Heart left ventricle (tissue), 13 donors: Measurements from ENCODE around the gene GPRIN3.

ENCODE experiments used
- POLR2A ChIP-seq, 2 donors: fragments of 450-650 bp; IDR thresholded peaks; one replicate each; pipeline ENCODE4 v1.6.1; 2017; ENCODE audit warnings: antibody characterized with exemption in 2 of 2, mild to moderate bottlenecking in 2 of 2, moderate library complexity in 2 of 2
- TF ChIP-seq, protein P1 (sequence below), 12 donors: fragments of 200-600 bp; sonication (generic) in 4 of 12; IDR thresholded peaks; one replicate each; pipeline versions ENCODE4 v1.5.0 to v1.8.0; 2018 to 2022; ENCODE audit warnings: antibody characterized with exemption in 12 of 12, mild to moderate bottlenecking in 5 of 12
- donor health status: ischemic (EF 13 %, LVEDD 7.1; RV severe dilation, severe dysfunction).
- donor health status: DM: no; HTN: yes; CAD: no.
- donor health status: DM: no; HTN: no; CAD: no.
- donor health status: ischemic (EF 25% LVEDD 6.9; RV normal size, moderate dysfunction).
- donor health status: ischemic (EF 25% LVEDD 5.7; RV mildly dilated, moderate dysfunction).
- donor health status: ischemic (EF 35%, LVEDD 5.7; RV mildly dilated, moderate dysfunction).
- donor health status: nonischemic (EF 11% LVEDD 7.7; RV severe dilation, severe dysfunction).
- donor health status: DM: yes; HTN: yes; CAD: no.
- donor health status: PGD.
- donor health status: ischemic (EF 29% LVEDD 5.4; RV normal size, mild dysfunction).
- donor health status: nonischemic (EF 23%, LVEDD 6.1; RV moderate dilation, normal function).

DNA sequence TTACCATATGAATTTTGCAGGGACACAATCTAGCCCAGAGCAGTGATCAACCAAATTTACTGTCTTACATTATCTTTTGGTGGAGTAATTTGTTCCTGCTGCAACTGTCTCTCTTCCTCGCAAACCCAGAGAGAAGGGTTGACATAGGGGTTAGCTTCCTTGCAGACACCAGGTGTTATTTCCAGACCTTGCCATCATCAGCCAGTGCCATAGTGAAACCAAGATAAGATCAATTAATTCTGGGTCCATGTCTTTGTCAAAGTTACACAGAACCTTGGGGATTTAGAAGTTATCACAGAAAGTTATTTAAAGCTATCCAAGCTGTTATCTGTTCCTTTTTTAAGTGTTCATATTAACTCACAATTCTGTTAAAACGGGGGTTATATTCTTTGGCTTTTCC lies 23.6 kb upstream of the GPRIN3 start:
- TF ChIP-seq, protein P1, sequence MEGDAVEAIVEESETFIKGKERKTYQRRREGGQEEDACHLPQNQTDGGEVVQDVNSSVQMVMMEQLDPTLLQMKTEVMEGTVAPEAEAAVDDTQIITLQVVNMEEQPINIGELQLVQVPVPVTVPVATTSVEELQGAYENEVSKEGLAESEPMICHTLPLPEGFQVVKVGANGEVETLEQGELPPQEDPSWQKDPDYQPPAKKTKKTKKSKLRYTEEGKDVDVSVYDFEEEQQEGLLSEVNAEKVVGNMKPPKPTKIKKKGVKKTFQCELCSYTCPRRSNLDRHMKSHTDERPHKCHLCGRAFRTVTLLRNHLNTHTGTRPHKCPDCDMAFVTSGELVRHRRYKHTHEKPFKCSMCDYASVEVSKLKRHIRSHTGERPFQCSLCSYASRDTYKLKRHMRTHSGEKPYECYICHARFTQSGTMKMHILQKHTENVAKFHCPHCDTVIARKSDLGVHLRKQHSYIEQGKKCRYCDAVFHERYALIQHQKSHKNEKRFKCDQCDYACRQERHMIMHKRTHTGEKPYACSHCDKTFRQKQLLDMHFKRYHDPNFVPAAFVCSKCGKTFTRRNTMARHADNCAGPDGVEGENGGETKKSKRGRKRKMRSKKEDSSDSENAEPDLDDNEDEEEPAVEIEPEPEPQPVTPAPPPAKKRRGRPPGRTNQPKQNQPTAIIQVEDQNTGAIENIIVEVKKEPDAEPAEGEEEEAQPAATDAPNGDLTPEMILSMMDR (IDR thresholded peaks at IDR 0.05), result no peak
- TF ChIP-seq POLR2A (IDR thresholded peaks at IDR 0.05), result no peak
